IPS-NIHi11 (cell line): ENCODE measurements around the gene ADCY5.

Experiments used
- DNase-seq: peaks from one replicate; pipeline ENCODE4 v3.0.0; 2012; ENCODE audit warnings: mixed read lengths, low spot score

Gene ADCY5

DNA sequence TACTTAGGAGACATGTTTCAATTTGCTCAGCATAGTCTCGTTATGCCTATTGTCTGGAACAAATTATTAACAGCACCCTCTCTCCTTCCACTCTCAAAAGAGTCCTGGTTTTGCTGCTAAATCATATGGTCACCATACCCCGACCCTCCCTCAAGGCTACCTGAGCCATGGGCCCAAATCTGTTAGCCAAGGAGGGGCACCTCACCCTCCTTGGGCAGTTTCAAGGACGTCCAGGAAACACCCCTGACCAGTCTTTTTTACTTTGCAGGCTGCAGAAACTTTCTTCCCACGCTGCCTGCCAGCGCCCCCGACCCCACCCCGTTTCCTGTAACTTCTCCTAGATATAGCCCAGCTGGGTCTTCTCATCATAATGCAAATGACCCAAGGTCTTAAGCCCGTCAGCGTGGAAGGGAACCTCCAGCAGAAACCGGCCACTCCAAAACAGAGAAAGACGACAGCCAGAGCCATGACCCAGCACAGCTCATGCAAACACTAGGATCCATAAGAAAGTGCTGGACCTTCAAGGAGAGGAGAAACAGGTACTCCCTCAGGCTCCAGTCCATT lies 62.3 kb downstream of the ADCY5 start:
- DNase-seq, result no peak

DNA sequence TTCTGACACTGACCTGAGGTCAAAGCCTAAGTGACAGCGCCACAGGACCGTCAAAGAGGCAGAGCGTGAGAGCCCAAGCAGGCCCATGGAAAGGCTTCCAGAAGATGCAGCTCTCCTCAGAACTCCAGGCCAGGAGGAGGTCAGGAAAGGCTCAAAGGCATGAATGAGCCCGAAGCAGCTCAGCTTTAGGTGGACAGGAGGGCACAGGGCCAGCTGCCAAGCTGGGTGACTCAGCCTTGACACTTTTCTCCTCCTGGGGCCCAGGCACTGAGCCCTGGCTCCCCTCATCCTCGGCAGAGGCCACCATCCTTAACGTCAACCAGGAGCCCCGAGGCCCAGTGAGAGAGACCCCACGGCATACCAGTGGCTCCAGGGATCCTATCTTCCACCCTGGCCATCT lies 62.9 kb downstream of the ADCY5 start:
- no peak for DNase-seq

DNA sequence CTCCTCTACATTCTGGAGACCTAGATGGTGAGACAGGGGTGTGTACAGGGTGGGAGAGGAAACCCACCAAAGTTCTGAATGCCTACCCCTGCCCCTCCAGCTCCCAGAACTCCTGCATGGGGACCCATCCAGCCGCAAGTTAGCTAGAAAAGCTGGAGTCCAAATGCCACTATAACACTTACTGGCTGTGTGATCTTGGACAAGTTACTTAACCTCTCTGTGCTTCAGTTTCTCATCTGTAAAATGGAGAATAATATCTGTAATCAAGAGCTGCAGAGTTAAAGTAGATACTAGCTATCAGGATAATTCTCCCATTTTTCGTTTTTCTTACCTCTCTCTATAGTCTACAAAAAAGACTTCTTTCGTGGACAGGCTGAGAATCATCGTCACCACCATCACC lies 63.4 kb downstream of the ADCY5 start:
- DNase-seq, result no peak

DNA sequence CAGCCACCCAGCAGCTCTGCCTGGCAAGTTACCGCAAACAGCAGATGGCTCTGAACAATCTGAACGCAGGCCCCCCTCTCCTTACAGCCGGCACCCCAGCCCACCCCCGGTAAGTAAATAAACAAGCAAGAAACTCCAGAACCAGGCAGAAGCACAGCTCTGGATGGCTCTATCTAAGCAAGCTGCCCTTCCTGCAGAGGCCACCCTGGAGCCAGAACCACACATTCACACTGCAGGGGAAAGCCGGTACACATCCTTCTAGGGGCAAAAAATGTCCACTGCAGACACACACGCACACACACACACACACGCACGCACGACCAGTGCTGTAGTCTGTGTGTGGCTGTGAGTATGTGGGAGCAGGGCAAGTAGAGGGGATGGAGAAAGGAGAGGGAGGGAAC lies 63.9 kb downstream of the ADCY5 start:
- DNase-seq, result no peak

DNA sequence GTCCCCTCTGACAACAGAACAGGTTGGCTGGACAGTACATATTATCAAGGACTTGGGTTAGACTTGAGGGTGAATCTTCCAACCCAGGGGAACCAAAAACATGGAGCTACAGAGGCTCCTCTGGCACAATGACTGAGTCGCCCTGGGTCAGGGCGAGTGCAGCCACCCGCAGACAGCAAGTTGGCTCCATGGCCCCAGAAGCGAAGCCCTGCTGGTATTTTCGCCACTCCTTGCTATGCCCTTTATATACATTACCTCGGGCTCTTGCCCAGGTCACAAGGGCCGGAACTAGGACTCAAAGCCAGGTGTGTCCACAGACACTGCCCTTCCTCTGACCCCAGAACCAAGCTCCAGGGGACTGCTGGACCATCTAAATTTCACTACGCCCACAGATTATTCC lies 64.6 kb downstream of the ADCY5 start:
- no peak for DNase-seq

DNA sequence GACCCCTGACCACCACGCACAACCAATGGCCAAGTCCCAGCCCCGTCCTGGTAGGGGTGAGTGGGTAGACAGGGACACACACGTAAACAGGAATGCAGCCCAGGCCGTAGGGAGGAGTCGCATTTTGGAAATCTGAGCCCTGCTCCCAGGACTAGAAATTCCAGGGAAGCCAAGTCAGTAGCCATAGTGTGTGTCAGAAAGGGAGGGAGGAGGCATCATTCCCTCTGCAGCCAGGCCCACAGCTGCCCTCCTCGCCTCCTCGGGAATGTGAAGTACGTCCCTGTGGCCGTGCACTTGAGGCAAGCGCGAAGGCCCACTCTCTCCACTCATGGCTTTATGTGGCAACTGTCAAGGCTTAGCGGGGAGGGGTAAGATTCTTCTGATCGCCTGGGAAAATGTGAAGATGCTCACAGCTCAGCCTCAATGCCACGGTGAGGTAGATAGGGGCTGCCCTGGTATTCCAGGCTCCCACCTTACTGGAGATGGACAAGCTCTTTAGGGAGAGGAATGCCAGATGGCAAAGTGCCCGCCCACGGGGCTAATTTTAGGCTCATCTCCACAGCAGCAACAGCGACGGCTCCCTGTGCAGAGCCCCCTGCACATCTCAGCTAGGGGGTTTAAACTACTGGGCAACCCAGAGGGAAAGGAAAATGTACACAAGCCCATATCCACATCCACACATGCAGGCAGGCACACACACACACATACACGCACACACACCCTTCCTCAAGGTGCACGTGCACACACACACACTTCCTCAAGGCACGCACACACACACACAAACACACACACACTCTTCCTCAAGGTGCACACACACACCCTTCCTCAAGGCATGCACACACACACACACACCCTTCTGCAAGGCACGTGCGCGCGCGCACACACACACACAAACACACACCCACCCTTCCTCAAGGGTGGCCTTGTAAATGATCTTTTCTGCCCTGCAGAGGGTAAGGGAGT lies 65.5 kb downstream of the ADCY5 start:
- DNase-seq, result peak; percentile 57

DNA sequence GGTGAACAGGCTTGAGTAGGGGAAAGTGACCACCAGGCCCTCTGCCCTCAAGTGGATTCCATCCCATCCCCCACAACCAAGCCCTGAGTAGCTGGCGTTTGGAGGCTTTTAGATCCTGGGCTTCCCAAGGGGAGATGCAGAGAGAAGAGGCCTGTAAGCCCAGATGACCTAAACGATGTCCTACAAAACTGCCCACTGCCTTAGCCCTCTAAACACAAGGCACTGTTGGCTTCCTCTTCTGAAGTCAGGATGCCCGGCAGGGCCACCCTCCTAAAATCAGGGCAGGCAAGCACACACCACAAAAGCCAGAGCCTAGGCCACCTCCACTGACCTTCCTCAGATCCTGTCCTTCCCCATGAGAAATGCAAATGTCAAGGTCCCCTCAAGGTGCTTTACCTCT lies 68.6 kb downstream of the ADCY5 start:
- no peak for DNase-seq

DNA sequence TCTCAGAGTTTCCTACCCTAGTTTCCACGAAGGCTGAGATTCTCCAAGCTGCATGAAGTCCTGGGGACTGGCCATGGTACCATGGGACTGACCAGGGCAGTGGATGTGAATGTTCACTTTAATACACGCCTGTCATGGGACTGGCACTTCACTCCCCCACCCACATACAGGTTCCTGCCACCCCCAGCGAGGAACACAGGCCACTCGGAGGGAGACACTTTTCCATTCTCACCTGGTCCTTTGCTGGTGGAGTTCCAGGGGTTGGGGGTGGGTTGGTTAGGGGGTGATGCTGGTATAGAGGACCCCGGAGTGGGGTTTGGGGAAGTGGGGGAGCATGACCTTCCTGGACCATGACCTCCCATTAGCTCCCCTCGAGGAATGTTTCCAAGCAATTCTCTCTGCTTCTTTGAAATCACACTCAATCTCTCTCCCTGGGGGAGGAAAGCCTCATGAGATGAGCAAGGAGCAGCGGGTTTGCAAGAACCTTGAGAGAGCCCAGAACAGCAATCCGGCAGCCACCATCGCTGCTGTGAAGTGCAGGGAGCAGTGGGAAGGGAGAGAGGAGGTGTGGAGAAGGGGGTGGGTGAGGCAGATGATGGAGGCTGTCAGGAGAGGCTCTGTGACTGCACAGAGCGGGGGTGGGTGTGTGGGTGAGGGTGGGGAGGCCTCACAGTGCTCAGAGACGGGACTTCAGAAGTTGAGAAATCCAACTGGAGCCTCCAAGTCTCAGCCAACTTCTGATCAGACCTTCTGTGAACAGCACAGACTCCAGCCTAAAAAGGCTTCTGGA lies 69.7 kb downstream of the ADCY5 start:
- no peak for DNase-seq

DNA sequence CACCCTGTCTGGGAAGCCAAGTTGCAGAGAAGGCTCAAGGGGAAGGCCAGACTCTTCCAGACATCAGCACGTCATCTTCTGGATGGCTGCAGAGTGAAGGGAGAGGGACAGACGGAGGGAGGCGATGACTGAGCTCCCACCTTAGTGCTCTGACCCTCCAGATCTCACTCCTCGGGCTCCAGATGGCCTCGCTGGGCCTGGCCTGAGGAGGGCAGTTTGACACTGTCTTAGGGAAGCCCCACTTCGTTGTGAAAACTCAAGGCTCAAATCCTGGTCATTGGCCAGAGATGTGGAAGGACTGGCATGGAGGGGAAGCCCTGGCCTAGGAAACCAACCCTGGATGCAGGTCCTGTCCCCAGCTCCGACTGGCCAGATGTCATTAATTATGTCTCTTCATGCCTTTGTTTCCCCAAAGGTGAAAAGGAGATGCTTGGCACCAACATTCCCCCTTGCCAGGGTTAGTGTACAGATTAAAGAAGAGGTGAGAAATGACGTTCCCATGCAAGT lies 70.4 kb downstream of the ADCY5 start:
- DNase-seq, result no peak

DNA sequence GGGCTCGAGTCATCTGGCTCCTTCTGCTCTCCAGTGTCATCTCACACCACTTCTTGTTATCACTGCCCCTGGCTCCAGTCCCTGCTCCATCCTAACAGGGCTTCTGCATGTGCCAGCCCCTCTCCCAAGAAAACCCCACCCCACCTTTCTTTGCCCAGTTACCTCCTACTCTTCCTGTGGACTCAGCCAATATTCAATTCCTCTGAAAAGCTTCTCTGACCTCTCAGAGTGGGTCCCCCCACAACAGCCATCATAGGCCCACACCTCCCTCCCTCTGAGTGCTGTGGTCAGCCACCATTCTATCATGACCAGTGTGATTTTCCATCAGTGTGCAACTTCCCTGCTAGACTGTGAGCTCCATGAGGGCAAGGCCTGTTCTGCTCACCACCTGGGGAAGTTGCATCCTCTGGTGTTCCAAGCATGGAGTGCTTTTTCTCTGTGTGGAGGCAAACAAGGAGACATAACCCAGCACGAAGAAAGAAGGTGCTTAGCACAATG lies 71.6 kb downstream of the ADCY5 start:
- DNase-seq, result no peak

DNA sequence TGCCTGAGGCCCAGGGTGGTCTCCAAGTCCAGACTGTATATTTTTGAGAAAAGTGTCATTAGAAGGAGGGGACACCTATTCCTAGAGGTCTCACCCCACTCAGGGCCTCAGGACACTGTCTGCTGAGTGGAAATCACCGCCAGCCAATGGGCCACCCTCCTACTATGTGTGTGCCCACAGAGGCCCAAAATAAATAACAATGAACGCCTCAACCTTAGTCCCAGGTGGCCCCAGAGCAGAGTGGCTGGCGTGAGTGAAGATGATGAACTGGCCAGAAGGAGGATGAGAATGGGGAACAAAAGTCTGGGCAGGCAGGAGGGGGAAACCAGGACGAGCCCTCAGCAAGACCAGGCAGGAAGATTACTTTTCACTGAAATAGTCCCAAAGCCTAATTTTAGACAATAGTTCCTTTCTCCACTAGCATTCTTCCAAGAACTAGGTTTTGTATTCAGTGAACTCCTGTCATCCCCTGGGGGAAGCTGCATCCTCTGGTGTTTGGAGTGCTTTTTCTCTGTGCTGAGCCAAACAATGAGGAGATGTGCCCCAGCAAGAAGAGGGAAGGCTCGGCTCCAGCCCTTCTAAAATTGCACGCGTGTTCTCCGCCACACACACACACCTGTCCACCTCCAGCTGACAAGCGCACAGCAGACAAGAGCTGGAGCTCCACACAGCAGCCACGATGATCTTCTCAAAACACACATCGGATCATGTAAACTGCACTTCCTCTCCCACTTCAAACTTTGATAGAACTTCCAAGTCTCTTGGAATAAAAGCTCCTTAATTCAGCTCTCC lies 72.2 kb downstream of the ADCY5 start:
- DNase-seq, result no peak

DNA sequence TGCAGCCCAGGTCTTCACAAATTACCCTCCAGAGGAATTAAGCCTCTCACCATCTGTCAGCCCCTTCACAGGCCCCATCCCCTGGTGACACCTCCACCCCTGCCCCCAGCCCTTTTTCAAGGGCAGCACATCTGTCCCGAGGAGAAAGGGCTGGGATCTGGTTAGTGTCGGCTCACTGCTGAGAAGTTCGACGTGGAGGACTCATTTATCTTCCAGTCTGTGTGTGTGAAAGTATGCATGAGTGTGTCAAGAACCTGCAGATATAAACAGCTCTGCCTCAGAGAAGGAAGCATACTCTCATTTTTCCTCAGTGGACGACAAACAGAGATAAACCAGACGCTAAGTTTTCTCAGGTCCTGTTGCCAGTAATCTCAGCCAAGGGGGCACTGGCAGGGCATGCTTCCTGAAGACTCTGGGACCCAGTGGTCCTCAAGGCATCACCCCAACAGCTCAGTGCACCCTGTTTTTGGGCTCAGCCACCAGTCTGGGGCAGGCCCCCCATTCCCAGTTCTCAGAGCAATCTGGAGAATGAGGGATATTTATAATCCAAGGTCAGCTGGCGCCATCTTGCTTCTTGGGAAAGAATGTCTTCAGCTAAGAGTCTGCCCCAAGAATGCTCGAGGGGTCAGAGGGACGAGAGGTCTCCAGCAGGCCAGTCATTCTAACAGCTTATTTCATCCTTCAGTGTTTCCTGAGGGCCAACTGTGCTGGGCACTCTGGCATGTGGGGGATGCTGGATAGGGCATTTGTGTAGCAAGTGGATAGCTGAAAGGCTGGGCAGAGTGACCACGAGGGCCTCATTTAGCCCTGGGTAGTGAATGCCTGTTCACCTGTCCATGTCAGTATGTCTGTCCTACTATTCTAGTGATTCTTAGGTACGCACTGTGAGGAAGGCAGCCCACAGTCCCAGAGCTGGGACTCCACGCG lies 73.6 kb downstream of the ADCY5 start:
- DNase-seq, result no peak

DNA sequence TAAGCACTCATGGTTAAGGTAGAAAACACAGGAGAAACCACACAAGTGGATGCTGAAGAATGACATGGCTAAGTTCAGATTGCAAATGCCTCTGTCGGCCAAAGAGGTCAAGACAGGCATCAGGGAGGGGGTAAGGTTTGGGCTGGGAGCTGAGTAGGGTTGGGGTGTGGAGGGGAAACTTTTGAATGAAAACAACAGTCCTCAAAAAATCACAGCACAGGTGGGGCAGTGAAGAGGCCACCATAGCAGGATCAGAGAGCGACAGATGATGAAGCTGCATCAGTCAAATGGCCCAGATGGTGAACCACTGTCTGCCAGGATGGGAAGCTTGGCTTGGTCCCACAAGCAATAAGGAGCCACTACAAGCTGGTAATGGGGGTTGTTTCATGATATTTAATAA lies 74.9 kb downstream of the ADCY5 start:
- DNase-seq, result no peak

DNA sequence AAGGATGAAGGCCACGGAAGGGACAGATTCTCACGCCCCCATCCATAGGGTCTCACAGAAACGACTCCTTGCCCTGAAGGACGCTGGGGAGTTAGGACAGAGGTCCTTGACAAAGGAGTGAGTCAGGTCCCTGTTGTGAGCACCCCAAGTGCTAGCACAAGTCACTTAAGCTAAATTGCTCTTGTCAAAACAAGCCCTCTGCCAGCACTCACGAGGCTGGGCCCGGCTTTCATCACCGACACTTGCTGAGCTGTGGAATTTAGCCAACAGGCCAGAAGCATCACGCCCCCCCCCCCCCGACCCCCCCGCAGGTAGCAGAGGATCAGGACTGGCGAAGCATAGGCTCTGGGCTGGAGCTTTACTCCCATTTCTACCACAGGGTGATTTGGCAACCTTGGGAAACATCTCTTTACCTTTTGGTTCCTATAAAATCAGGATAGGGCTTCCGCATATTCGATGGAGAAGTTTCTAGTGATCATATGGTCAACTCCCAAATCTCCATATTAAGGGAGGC lies 75.4 kb downstream of the ADCY5 start:
- no peak for DNase-seq

DNA sequence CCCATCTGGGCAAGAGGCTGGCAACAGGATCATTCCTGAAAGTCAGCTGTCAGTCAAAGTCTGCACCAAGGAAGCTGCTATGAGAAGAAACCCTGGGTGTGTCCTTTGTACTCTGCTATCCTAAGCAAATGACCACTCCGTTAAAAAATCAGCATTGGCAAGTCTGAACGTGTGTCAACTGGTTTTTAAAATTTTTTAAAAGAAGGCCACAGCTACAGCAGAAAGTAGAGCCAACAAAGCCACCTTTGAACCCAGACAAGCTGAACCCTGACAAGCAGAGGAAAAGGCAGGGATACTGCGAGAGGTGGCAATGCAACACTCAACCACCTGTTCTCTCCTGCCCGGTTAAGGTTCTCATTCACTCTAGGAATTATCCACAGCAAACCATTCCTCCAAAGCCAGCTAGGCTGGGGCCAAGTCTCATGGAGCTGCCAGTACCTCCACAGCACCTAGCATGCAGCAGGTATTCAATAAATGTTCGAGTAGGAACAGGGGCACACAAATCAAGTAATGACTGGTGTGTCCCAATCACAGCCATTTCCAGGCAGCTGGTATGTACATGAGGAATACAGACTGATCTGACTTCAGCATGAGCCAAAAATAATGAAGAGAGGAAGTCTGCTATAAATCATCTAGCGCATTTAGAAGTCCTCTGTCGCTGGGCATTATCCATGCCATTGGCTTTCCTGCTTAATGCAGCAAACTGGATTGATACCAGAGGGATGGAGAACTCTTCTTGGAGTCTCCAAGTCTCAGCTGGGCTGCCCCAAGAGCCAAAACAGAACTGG lies 76.0 kb downstream of the ADCY5 start:
- DNase-seq, result no peak

DNA sequence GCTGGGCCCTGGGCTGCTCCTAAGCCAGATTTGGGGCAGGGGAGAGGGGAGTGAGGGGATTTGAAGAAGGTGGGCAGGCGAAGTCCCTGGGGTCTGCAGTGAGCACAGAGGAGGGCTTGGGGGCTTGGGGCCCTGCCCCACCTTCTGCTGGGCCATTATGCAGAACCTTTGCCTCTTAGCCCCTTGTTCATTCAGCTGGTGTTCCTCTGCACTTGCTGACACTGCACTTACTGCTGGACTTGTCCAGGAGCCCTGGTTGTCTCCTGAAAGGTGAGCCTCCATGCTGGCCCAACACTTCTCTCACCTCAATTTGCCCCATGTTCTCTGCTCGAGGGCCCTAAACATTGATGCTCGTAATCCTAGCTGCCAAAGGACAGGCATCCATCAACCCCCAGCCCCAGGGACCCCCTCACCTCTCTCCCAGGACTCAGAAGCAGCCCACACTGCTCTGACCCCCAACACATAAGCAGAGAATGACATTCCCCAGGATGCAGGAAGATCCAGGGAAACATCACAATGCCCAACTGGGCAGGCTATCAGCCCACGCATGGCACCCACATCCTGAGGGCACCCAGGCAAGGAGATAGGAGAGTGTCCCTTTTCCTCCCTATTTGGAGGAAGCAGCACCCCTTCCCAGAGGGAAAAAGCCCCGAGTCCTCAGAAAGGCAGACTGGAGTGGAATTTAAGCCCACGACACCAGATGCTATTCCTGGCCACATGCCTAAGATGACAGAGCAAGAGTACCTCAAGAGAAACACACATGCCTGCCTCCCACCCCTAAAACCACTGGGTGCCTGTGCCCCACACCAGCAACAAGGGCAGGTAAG lies 76.8 kb downstream of the ADCY5 start:
- DNase-seq, result no peak

DNA sequence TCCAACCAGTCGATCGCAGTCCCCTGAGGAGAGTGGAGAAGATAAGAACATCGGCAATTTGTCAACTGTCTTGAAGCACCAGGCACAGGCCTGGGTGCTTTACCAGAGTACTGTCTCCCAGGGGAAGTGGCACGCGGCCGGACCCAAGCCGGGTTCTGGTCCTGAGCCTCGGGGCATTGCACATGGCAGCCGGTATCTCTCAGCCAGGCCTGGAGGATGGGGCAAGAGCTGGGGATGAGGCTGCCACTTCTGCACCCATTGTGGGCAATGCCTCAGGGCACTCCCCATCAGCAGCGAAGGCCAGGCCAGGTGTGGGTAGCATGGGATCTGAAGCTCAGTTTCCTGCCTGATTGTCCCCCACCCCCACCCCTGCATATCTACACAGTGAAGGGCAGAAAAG lies 77.5 kb downstream of the ADCY5 start:
- no peak for DNase-seq

DNA sequence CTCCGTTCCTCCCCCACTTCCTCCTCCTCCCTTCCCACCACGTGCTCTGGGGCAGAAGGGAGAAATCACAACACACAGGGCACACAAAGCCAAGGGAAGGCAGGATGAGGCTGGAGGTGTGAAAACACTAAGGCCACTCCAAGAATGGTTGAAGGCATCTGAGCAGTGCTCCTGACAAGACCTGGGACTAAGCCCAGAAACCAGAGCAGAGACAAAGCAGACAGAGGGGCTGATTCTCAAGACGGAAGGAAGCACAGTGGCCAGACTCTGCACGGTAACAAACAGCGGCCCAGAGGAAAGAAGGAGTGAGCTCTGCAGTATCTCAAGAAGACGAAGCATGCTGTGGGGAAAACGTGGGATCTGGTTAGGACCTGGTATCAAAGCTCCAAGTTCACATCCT lies 78.1 kb downstream of the ADCY5 start:
- no peak for DNase-seq

DNA sequence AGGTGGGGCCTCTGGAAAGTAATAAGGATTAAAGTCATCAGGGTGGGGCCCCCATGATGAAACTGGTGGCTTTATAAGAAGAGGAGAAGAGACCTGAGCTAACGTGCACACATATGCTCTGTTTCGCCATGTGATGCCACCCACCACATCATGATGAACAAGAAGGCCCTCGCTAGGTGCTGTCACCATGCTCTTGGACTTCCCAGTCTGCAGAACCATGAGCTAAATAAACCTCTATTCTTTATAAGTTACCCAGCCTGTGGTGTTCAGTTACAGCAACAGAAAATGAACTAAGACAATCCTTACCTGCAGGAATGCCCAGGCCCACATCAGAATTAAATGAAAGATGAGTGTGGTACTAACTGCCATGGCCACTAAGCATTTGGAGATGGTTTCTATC lies 79.8 kb downstream of the ADCY5 start:
- no peak for DNase-seq
